HepG2 (cell line): ENCODE results near the gene CCT3. TPM values are rescaled to one million over a fixed set of nuclear protein-coding genes. Genes with fewer than 3 reads are reported as not detected.

Experiments used
- ARNT2 ChIP-seq: sonication (generic); formaldehyde crosslinking; IDR thresholded peaks from 2 replicates; pipeline ENCODE4 v1.8.0; 2022; ENCODE audit warnings: mild to moderate bottlenecking, low read depth, missing genetic modification reagents, moderate library complexity
- IKZF4 ChIP-seq: sonication (generic); formaldehyde crosslinking; IDR thresholded peaks from 2 replicates; pipeline ENCODE4 v1.5.1; 2020; ENCODE audit warnings: borderline replicate concordance, mild to moderate bottlenecking, low read depth, missing genetic modification reagents; ENCODE audit errors: not compliant biosample characterization
- KDM2A ChIP-seq: sonication (generic); formaldehyde crosslinking; IDR thresholded peaks from 2 replicates; pipeline ENCODE4 v1.4.0; 2020; ENCODE audit warnings: low read depth, missing genetic modification reagents, borderline replicate concordance
- MAX ChIP-seq: IDR thresholded peaks from 2 replicates; pipeline ENCODE4 v1.6.1; 2012; ENCODE audit warnings: inconsistent platforms
- MED8 ChIP-seq: sonication (generic); formaldehyde crosslinking; IDR thresholded peaks from 2 replicates; pipeline ENCODE4 v1.8.1; 2023; ENCODE audit warnings: mild to moderate bottlenecking, missing genetic modification reagents; ENCODE audit not compliant: insufficient replicate concordance
- NCOA5 ChIP-seq: sonication (generic); formaldehyde crosslinking; IDR thresholded peaks from 2 replicates; pipeline ENCODE4 v1.4.0; 2020; ENCODE audit warnings: missing genetic modification reagents
- NONO ChIP-seq, 2 experiments: fragments of 450-650 bp in 1 of 2; sonication (generic) in 1 of 2; formaldehyde crosslinking in 1 of 2; IDR thresholded peaks in 1 of 2; conservative IDR thresholded peaks in 1 of 2; 2 replicates each; pipeline versions ENCODE4 v1.6.1 to v1.8.0; 2017 to 2022; ENCODE audit warnings: mild to moderate bottlenecking in 1 of 2, missing genetic modification reagents in 1 of 2, moderate library complexity in 1 of 2
- RBM22 ChIP-seq: fragments of 200-400 bp; formaldehyde crosslinking; optimal IDR thresholded peaks from 2 replicates; pipeline ENCODE3; 2017; ENCODE audit warnings: mild to moderate bottlenecking, low read length, moderate library complexity
- ZBTB34 ChIP-seq: sonication (generic); formaldehyde crosslinking; IDR thresholded peaks from 2 replicates; pipeline ENCODE4 v1.8.0; 2022; ENCODE audit warnings: mild to moderate bottlenecking, missing genetic modification reagents
- ZC3H13 ChIP-seq: sonication (generic); formaldehyde crosslinking; IDR thresholded peaks from 2 replicates; pipeline ENCODE4 v1.8.1; 2023; ENCODE audit warnings: mild to moderate bottlenecking, missing genetic modification reagents, moderate library complexity
- ZNF280B ChIP-seq: sonication (generic); formaldehyde crosslinking; IDR thresholded peaks from 2 replicates; pipeline ENCODE4 v1.5.0; 2020; ENCODE audit warnings: missing genetic modification reagents, mild to moderate bottlenecking, borderline replicate concordance
- ZNF772 ChIP-seq: sonication (generic); formaldehyde crosslinking; IDR thresholded peaks from 2 replicates; pipeline ENCODE4 v1.5.0; 2020; ENCODE audit warnings: mild to moderate bottlenecking, missing genetic modification reagents
- polyA plus RNA-seq, 8 experiments: library from polyadenylated mRNA; depleted of rRNA in 3 of 8; stranded (reverse) in 7 of 8; unstranded in 1 of 8; fragments of >200 nt; fragmentation: Illumina TruSeq in 4 of 8; extraction: Trizol in 4 of 8; gene quantifications; 2 replicates each; pipeline versions ENCODE4 v1.2.1 to v1.2.3, GENCODE V29; 2011 to 2016; ENCODE audit warnings: low read depth in 4 of 8, missing spikeins in 1 of 8, mixed read lengths in 1 of 8; ENCODE audit not compliant: insufficient read depth in 1 of 8
- total RNA-seq, 5 experiments: library from RNA; depleted of rRNA; stranded (reverse); fragments of >200 nt; fragmentation: Illumina TruSeq; extraction: Trizol; gene quantifications; 2 replicates each; pipeline ENCODE4 v1.2.3, GENCODE V29; 2016; ENCODE audit warnings: low read depth in 1 of 5

Gene CCT3
- total and polyA plus RNA-seq, 2 of the 13 experiments (the other 11 are each of a cell fraction or from before 2014, with no cell fraction given): 319 to 615 TPM

GRCh38 chr1:156386134-156386901, 48.2 kb upstream of the CCT3 start (continued):
- TF ChIP-seq RBM22 (peak; percentile 51), ARNT2 (CRISPR knock-in tag) (0 out of 2 replicates have a peak, but pooled peaks have one; percentile 38), ZNF772 (CRISPR knock-in tag) (0 out of 2 replicates have a peak, but pooled peaks have one; percentile 35), IKZF4 (CRISPR knock-in tag) (peak; percentile 46), ZC3H13 (CRISPR knock-in tag) (peak; percentile 69; the same call in 1 of the 2 replicates), ZNF280B (CRISPR knock-in tag) (peak; percentile 73; the same call in 1 of the 2 replicates), MAX (0 out of 2 replicates have a peak, but pooled peaks have one; percentile 9), ZBTB34 (CRISPR knock-in tag) (0 out of 2 replicates have a peak, but pooled peaks have one; percentile 33), KDM2A (peak; percentile 24; the same call in 1 of the 2 replicates), NONO (IDR thresholded peaks at IDR 0.05) (no peak), NONO (CRISPR knock-in tag; conservative IDR thresholded peaks at IDR 0.05) (0 out of 2 replicates have a peak, but pooled peaks have one; percentile 16), NCOA5 (CRISPR knock-in tag) (peak; percentile 56; the same call in 1 of the 2 replicates), MED8 (CRISPR knock-in tag) (peak; percentile 36)
